GM23338 (cell line): ENCODE results near the gene CELF4.

ENCODE experiments used
- CTCF ChIP-seq, 2 experiments: fragments of 200-600 bp in 1 of 2; sonication (generic) in 1 of 2; conservative IDR thresholded peaks; 2 replicates each; pipeline versions ENCODE4 v1.5.1 to v1.6.1; 2016 to 2017; ENCODE audit warnings: antibody characterized with exemption in 2 of 2, low read depth in 2 of 2, mild to moderate bottlenecking in 2 of 2, moderate library complexity in 1 of 2
- EZH2 ChIP-seq: fragments of 200-600 bp; sonication (generic); IDR thresholded peaks from one replicate; pipeline ENCODE4 v1.8.0; 2017; ENCODE audit warnings: antibody characterized with exemption, mild to moderate bottlenecking, low read depth; ENCODE audit not compliant: unreplicated experiment
- POLR2AphosphoS5 ChIP-seq: IDR thresholded peaks from 2 replicates; pipeline ENCODE4 v1.6.1; 2016; ENCODE audit warnings: antibody characterized with exemption, low read depth

GRCh38 chr18:37471637-37472036 lies 94.0 kb downstream of the CELF4 start:
- TF ChIP-seq POLR2AphosphoS5 (no peak), CTCF (conservative IDR thresholded peaks at IDR 0.05; ENCODE audit: low read depth in 2 of 2) (no peak), EZH2 (no peak)
